Mesodermal cell (in vitro differentiated cells): ENCODE data around the gene GRPEL1.

ENCODE experiments used
- H3K27ac ChIP-seq: 2 replicates; pipeline ENCODE4 v1.7.0; 2013; ENCODE audit warnings: mild to moderate bottlenecking, low read depth, low read length, moderate library complexity; ENCODE audit not compliant: severe bottlenecking
- H3K36me3 ChIP-seq: 2 replicates; pipeline ENCODE4 v1.7.1; 2013; ENCODE audit warnings: mild to moderate bottlenecking, low read length, moderate library complexity; ENCODE audit not compliant: control insufficient read depth, insufficient read depth
- H3K4me1 ChIP-seq: one replicate; pipeline ENCODE4 v1.7.1; 2013; ENCODE audit warnings: mild to moderate bottlenecking, low read length; ENCODE audit not compliant: insufficient read depth, control insufficient read depth, poor library complexity, severe bottlenecking
- H3K4me3 ChIP-seq: 2 replicates; pipeline ENCODE4 v1.7.0; 2013; ENCODE audit warnings: low read length, control low read depth, mild to moderate bottlenecking; ENCODE audit not compliant: insufficient read depth, poor library complexity, severe bottlenecking; ENCODE audit errors: extremely low read depth
- H3K9me3 ChIP-seq: 2 replicates; pipeline ENCODE4 v1.7.1; 2013; ENCODE audit warnings: mild to moderate bottlenecking, low read length, moderate library complexity; ENCODE audit not compliant: control insufficient read depth
- WGBS, 2 experiments: methylation state at CpG; one replicate each; pipeline ENCODE4 v1.1.5; 2013; ENCODE audit warnings: missing lambda C conversion rate in 2 of 2; ENCODE audit not compliant: insufficient coverage in 2 of 2; 5-methylcytosine and 5-hydroxymethylcytosine counted together

GRPEL1 gene

GRCh38 chr4:7075962-7076695 lies 8.3 kb upstream of the GRPEL1 start:
- Histone ChIP-seq H3K27ac (no peak overlapping the region), H3K36me3 (no peaks in the 10 kb centered on the region), H3K4me3 (no peak overlapping the region), H3K9me3 (no peaks in the 10 kb centered on the region), H3K4me1 (no peaks in the 10 kb centered on the region)
- WGBS, 2 experiments, result 86 to 89% methylated on average over 25 of the region's 25 CpGs

GRCh38 chr4:7074426-7074825 lies 6.6 kb upstream of the GRPEL1 start:
- Histone ChIP-seq H3K4me3 (no peak overlapping the region), H3K36me3 (no peaks in the 10 kb centered on the region), H3K4me1 (no peaks in the 10 kb centered on the region), H3K9me3 (no peaks in the 10 kb centered on the region), H3K27ac (no peak overlapping the region)
- 88 to 90% methylated on average over 8 to 9 of the region's 9 CpGs for WGBS, 2 experiments

GRCh38 chr4:7073526-7074390 lies 5.9 kb upstream of the GRPEL1 start:
- H3K27ac ChIP-seq, result no peak overlapping the region

GRCh38 chr4:7073059-7073458 lies 5.2 kb upstream of the GRPEL1 start:
- peaks cover 5% of the 10 kb centered on the region for H3K4me1 ChIP-seq
- H3K27ac ChIP-seq, result no peak overlapping the region
- 90 to 92% methylated on average over 13 to 14 of the region's 14 CpGs for WGBS, 2 experiments
- no peak overlapping the region for H3K4me3 ChIP-seq
- no peaks in the 10 kb centered on the region for H3K9me3 ChIP-seq
- H3K36me3 ChIP-seq, result no peaks in the 10 kb centered on the region

More at GRCh38 chr4:7073526-7074390, 5.9 kb upstream of the GRPEL1 start:
- Histone ChIP-seq H3K9me3 (no peaks in the 10 kb centered on the region), H3K4me1 (peaks cover 5% of the 10 kb centered on the region), H3K4me3 (no peak overlapping the region), H3K36me3 (no peaks in the 10 kb centered on the region)
- WGBS, 2 experiments, result 78 to 84% methylated on average over 17 to 18 of the region's 18 CpGs

GRCh38 chr4:7070729-7071511 lies 3.1 kb upstream of the GRPEL1 start:
- 43 to 51% methylated on average over 21 to 23 of the region's 23 CpGs for WGBS, 2 experiments
- no peaks in the 10 kb centered on the region for H3K9me3 ChIP-seq
- no peak overlapping the region for H3K27ac ChIP-seq
- H3K36me3 ChIP-seq, result peaks cover 8% of the 10 kb centered on the region
- H3K4me3 ChIP-seq, result no peak overlapping the region
- peaks cover 10% of the 10 kb centered on the region for H3K4me1 ChIP-seq

- peak overlapping the region; percentile 92 for H3K4me3 ChIP-seq
- 7 to 8% methylated on average over 16 to 17 of the region's 20 CpGs for WGBS, 2 experiments
- no peak overlapping the region for H3K27ac ChIP-seq
These were observed 1.0 kb upstream of the GRPEL1 start for GRCh38 chr4:7068883-7069282.

GRCh38 chr4:7068279-7068842 lies 497 bp upstream of the GRPEL1 start:
- peak overlapping the region; percentile 55 for H3K27ac ChIP-seq
- peaks cover 10% of the 10 kb centered on the region for H3K4me1 ChIP-seq
- no peaks in the 10 kb centered on the region for H3K9me3 ChIP-seq
- WGBS, 2 experiments, result 1% methylated on average over 24 of the region's 50 CpGs
- peaks cover 33% of the 10 kb centered on the region for H3K36me3 ChIP-seq
- H3K4me3 ChIP-seq, result peak overlapping the region; percentile 92

More at GRCh38 chr4:7068883-7069282, 1.0 kb upstream of the GRPEL1 start:
- peaks cover 10% of the 10 kb centered on the region for H3K4me1 ChIP-seq
- peaks cover 28% of the 10 kb centered on the region for H3K36me3 ChIP-seq
- no peaks in the 10 kb centered on the region for H3K9me3 ChIP-seq

GRCh38 chr4:7067126-7067451 lies 775 bp downstream of the GRPEL1 start:
- H3K9me3 ChIP-seq, result no peaks in the 10 kb centered on the region
- peaks cover 43% of the 10 kb centered on the region for H3K36me3 ChIP-seq
- H3K27ac ChIP-seq, result no peak overlapping the region
- peaks cover 10% of the 10 kb centered on the region for H3K4me1 ChIP-seq
- 9 to 11% methylated on average over 7 to 13 of the region's 13 CpGs for WGBS, 2 experiments
- peak overlapping the region; percentile 92 for H3K4me3 ChIP-seq

- no peak overlapping the region for H3K27ac ChIP-seq
- peak overlapping the region; percentile 92 for H3K4me3 ChIP-seq
- 88 to 94% methylated on average over 3 of the region's 4 CpGs for WGBS, 2 experiments
- H3K36me3 ChIP-seq, result peaks cover 49% of the 10 kb centered on the region
- no peaks in the 10 kb centered on the region for H3K9me3 ChIP-seq
- peaks cover 10% of the 10 kb centered on the region for H3K4me1 ChIP-seq
These were observed 1.4 kb downstream of the GRPEL1 start for GRCh38 chr4:7066493-7066892.

GRCh38 chr4:7066006-7066405 lies 1.9 kb downstream of the GRPEL1 start:
- Histone ChIP-seq H3K4me1 (peaks cover 10% of the 10 kb centered on the region), H3K4me3 (no peak overlapping the region), H3K27ac (no peak overlapping the region), H3K36me3 (peaks cover 53% of the 10 kb centered on the region), H3K9me3 (no peaks in the 10 kb centered on the region)
- 96 to 100% methylated on average over 6 to 7 of the region's 11 CpGs for WGBS, 2 experiments
